GM19239 (cell line): Measurements from ENCODE around the gene FRMD3.

Source experiments
- DNase-seq: peaks from one replicate; pipeline ENCODE4 v3.0.0; 2011; ENCODE audit warnings: low spot score; ENCODE audit not compliant: insufficient read length
- FAIRE-seq: peaks from 2 replicates; lab custom pipeline; 2011; peaks lifted over from hg19 to GRCh38; lab: Jason Lieb, UNC

The FRMD3 gene

GRCh38 chr9:83441390-83441789 lies 96.8 kb downstream of the FRMD3 start:
- no peak for FAIRE-seq

GRCh38 chr9:83440641-83441040 lies 97.6 kb downstream of the FRMD3 start:
- FAIRE-seq = no peak
- no peak for DNase-seq

More at GRCh38 chr9:83441390-83441789, 96.8 kb downstream of the FRMD3 start:
- DNase-seq = no peak

- FAIRE-seq (no peak), DNase-seq (no peak)
These were observed 102.9 kb downstream of the FRMD3 start for GRCh38 chr9:83435301-83435700.

- FAIRE-seq (no peak), DNase-seq (no peak)
These were observed 103.9 kb downstream of the FRMD3 start for GRCh38 chr9:83434254-83434653.

- DNase-seq = no peak
- no peak for FAIRE-seq
These were observed 104.4 kb downstream of the FRMD3 start for GRCh38 chr9:83433846-83434245.

GRCh38 chr9:83432877-83433550 lies 105.2 kb downstream of the FRMD3 start:
- no peak for DNase-seq
- no peak for FAIRE-seq

GRCh38 chr9:83432104-83432627 lies 106.0 kb downstream of the FRMD3 start:
- no peak for DNase-seq
- no peak for FAIRE-seq

- no peak for FAIRE-seq
- no peak for DNase-seq
These were observed 106.8 kb downstream of the FRMD3 start for GRCh38 chr9:83431101-83432060.

- DNase-seq = no peak
- FAIRE-seq = no peak
These were observed 107.5 kb downstream of the FRMD3 start for GRCh38 chr9:83430681-83431080.

- DNase-seq = no peak
- FAIRE-seq = no peak
These were observed 109.0 kb downstream of the FRMD3 start for GRCh38 chr9:83429229-83429628.

GRCh38 chr9:83425240-83425639 lies 113.0 kb downstream of the FRMD3 start:
- FAIRE-seq = no peak
- no peak for DNase-seq

- FAIRE-seq = no peak
These were observed 113.4 kb downstream of the FRMD3 start for GRCh38 chr9:83424831-83425230.

GRCh38 chr9:83423815-83424707 lies 114.1 kb downstream of the FRMD3 start:
- DNase-seq (no peak), FAIRE-seq (no peak)

More at GRCh38 chr9:83424831-83425230, 113.4 kb downstream of the FRMD3 start:
- no peak for DNase-seq

- no peak for FAIRE-seq
- DNase-seq = no peak
These were observed 115.7 kb downstream of the FRMD3 start for GRCh38 chr9:83422527-83422926.

GRCh38 chr9:83420486-83420885 lies 117.7 kb downstream of the FRMD3 start:
- FAIRE-seq (no peak), DNase-seq (no peak)

- FAIRE-seq (no peak), DNase-seq (no peak)
These were observed 118.2 kb downstream of the FRMD3 start for GRCh38 chr9:83419961-83420360.

- no peak for FAIRE-seq
- no peak for DNase-seq
These were observed 119.9 kb downstream of the FRMD3 start for GRCh38 chr9:83418283-83418682.

GRCh38 chr9:83413367-83413766 lies 124.8 kb downstream of the FRMD3 start:
- no peak for DNase-seq
- FAIRE-seq = no peak

- FAIRE-seq (no peak), DNase-seq (no peak)
These were observed 127.5 kb downstream of the FRMD3 start for GRCh38 chr9:83410701-83411100.

GRCh38 chr9:83406921-83407320 lies 131.3 kb downstream of the FRMD3 start:
- DNase-seq (no peak), FAIRE-seq (no peak)
